Activated B cell treated with CpG ODN at 0.5 μM for 24 hours (primary cell): ENCODE results near the gene AGBL1. TPM values are rescaled to one million over a fixed set of nuclear protein-coding genes. Genes with fewer than 3 reads are reported as not detected.

Experiments used
- ATAC-seq: fragments of 200-7000 bp; cut with Tn5 transposase; one replicate; pipeline ENCODE4 v1.10.0; 2021; ENCODE audit warnings: low read depth, mild to moderate bottlenecking, moderate library complexity
- CTCF ChIA-PET: fragments of 350-600 bp; sonication (Branson Sonifier 250); formaldehyde crosslinking; loops from one replicate; lab custom pipeline; 2021; ENCODE audit warnings: antibody characterized with exemption; lab: Charles Lee
- POLR2A ChIA-PET: fragments of 350-600 bp; sonication (Branson Sonifier 250); formaldehyde crosslinking; loops from one replicate; lab custom pipeline; 2021; ENCODE audit warnings: antibody characterized with exemption; lab: Charles Lee
- DNase-seq: peaks from one replicate; pipeline ENCODE4 v3.0.0; 2022
- H3K27ac Mint-ChIP-seq: one replicate; pipeline ENCODE4 v1.8.0; 2020; ENCODE audit warnings: mixed read lengths
- H3K27me3 Mint-ChIP-seq: one replicate; pipeline ENCODE4 v1.8.0; 2021; ENCODE audit warnings: mixed read lengths
- H3K36me3 Mint-ChIP-seq: one replicate; pipeline ENCODE4 v1.8.0; 2021; ENCODE audit warnings: low read depth, mixed read lengths
- H3K4me1 Mint-ChIP-seq: one replicate; pipeline ENCODE4 v1.8.0; 2021; ENCODE audit warnings: mixed read lengths
- H3K4me3 Mint-ChIP-seq: one replicate; pipeline ENCODE4 v1.8.0; 2020; ENCODE audit warnings: mild to moderate bottlenecking, mixed read lengths
- H3K9me3 Mint-ChIP-seq: one replicate; pipeline ENCODE4 v1.8.0; 2020; ENCODE audit warnings: mixed read lengths
- intact Hi-C: fragments of 100-400 bp; cut with micrococcal nuclease; formaldehyde crosslinking; loops from one replicate; pipeline ENCODE4 v1.15.1; 2024
- total RNA-seq: library from RNA; stranded (reverse); gene quantifications from 2 replicates; pipeline ENCODE4 v1.2.3, GENCODE V29; 2022
- TF ChIP-seq, protein P1 (sequence below): fragments of 200-600 bp; IDR thresholded peaks from one replicate; pipeline ENCODE4 v1.8.0; 2022; ENCODE audit warnings: antibody characterized with exemption, mild to moderate bottlenecking

Gene AGBL1
- total RNA-seq, 1 donor from 2014 or later, result not detected

DNA sequence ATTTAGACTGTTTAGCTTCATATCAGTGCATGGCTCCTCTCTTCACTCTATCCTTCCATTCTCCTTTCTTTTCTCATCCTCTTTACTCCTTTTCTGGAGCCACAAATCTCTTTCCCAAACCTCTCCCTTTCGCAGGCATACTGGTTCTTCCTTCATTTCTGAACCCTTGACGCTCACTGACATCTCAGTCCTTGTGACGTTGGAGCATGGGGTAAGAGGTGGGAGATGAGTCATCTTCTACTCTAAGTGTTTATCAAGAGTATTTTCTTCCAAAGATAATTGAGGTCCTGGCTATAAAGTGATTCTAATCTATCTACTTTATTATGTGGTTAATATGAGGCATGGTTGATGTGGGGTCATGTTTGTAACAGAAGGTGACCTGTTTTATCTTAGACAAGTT, 414.2 kb downstream of the AGBL1 start:
- ChIA-PET CTCF (no interaction called here), POLR2A (no interaction called here)
- no peaks in the 10 kb centered on the region for H3K4me1 Mint-ChIP-seq
- intact Hi-C loops, result no loop called here
- no peak overlapping the region for H3K4me3 Mint-ChIP-seq
- H3K36me3 Mint-ChIP-seq, result no peaks in the 10 kb centered on the region
- no peak for DNase-seq
- no peak overlapping the region for H3K27ac Mint-ChIP-seq
- TF ChIP-seq, protein P1, sequence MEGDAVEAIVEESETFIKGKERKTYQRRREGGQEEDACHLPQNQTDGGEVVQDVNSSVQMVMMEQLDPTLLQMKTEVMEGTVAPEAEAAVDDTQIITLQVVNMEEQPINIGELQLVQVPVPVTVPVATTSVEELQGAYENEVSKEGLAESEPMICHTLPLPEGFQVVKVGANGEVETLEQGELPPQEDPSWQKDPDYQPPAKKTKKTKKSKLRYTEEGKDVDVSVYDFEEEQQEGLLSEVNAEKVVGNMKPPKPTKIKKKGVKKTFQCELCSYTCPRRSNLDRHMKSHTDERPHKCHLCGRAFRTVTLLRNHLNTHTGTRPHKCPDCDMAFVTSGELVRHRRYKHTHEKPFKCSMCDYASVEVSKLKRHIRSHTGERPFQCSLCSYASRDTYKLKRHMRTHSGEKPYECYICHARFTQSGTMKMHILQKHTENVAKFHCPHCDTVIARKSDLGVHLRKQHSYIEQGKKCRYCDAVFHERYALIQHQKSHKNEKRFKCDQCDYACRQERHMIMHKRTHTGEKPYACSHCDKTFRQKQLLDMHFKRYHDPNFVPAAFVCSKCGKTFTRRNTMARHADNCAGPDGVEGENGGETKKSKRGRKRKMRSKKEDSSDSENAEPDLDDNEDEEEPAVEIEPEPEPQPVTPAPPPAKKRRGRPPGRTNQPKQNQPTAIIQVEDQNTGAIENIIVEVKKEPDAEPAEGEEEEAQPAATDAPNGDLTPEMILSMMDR, result no peak
- H3K27me3 Mint-ChIP-seq, result no peaks in the 10 kb centered on the region
- no peak for ATAC-seq
- H3K9me3 Mint-ChIP-seq, result peaks cover 7% of the 10 kb centered on the region

DNA sequence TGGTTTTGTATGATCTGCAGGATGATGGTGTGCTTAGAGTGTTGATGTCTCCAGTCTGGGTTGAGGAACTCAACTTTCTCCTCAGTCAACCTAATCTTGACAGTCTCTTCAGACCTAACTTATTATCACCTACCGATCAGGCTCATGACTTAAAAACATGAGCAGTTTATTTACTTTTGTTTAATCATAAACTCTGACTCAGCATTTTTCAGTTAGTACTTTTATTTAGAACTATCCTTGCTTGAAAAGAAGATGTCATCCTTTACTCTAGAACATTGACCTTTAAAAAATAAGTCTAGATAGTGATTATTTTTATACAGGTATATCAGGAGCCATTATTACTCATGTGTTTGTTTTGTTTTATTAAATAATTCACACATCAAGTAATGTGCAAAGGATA, 414.8 kb downstream of the AGBL1 start:
- Mint-ChIP-seq H3K36me3 (no peaks in the 10 kb centered on the region), H3K4me3 (no peak overlapping the region), H3K27ac (no peak overlapping the region), H3K9me3 (peaks cover 7% of the 10 kb centered on the region), H3K4me1 (no peaks in the 10 kb centered on the region), H3K27me3 (no peaks in the 10 kb centered on the region)
- TF ChIP-seq, protein P1, result no peak
- DNase-seq (no peak), ATAC-seq (no peak)
- POLR2A ChIA-PET, result no interaction called here
- CTCF ChIA-PET, result no interaction called here
- intact Hi-C loops, result no loop called here

DNA sequence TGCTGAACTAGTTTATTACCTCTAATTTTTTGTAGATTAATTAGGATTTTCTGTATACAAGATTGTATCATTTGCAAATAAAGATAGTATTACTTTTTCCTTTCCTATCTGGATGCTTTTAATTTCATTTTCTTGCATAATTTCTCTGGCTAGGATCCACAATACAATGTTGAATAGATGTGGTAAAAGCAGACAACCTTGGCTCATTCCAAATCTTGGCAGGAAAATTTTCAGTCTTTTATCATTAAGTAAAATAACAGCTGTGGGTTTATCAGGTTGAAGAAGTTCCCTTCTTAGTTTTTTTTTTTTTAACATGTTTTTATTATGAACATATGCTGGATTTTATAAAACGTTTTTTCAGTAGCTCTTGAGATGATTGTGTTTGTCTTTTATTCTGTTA, 422.6 kb downstream of the AGBL1 start:
- ATAC-seq, result no peak
- intact Hi-C loops, result no loop called here
- H3K4me3 Mint-ChIP-seq, result no peak overlapping the region
- POLR2A ChIA-PET, result no interaction called here
- no peaks in the 10 kb centered on the region for H3K27me3 Mint-ChIP-seq
- CTCF ChIA-PET, result no interaction called here
- H3K36me3 Mint-ChIP-seq, result no peaks in the 10 kb centered on the region
- DNase-seq, result no peak
- no peak overlapping the region for H3K27ac Mint-ChIP-seq
- TF ChIP-seq, protein P1, result no peak
- H3K9me3 Mint-ChIP-seq, result peaks cover 7% of the 10 kb centered on the region
- no peaks in the 10 kb centered on the region for H3K4me1 Mint-ChIP-seq

DNA sequence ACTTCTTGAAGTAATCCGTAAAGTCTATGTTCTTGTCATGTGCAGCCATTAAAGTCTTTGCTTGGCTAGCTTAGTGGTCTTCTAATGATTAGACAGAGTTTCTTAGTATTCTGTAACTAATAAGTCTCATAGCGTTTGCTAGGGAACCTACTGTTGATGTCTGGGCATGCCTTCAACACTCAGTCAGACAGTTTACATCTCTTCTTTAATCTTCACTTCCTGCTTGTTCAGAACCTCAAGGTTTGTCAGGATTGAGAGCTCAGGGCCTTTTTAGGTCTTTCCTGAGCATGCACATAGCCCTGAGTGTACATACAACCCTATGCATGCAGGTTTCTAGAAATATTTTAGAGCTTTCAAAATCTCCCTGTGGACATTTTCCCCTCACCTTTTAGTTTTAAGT, 426.3 kb downstream of the AGBL1 start:
- no peaks in the 10 kb centered on the region for H3K36me3 Mint-ChIP-seq
- no peak for DNase-seq

DNA sequence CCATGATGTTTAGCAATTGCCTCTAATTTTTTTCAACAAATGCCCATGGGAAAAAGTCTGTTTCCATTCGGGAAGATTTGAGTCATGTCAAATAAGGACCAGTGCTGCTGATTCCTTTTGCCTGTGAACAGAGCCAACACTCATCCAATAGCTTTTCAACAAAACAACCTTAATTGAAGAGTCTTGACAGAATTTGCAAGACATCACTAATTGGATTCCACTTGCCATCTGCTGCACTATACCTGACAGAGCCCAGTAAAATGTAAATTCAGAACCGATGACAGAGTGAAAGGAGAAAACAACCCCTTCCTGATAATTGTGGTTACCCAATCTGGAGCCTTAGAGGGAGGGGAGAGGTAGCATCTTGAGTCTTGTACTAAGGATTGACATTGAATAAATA, 426.7 kb downstream of the AGBL1 start:
- intact Hi-C loops, result no loop called here
- DNase-seq, result no peak
- ATAC-seq, result no peak
- Mint-ChIP-seq H3K4me3 (no peak overlapping the region), H3K36me3 (no peaks in the 10 kb centered on the region), H3K4me1 (no peaks in the 10 kb centered on the region), H3K27me3 (no peaks in the 10 kb centered on the region), H3K27ac (no peak overlapping the region), H3K9me3 (peaks cover 7% of the 10 kb centered on the region)
- ChIA-PET POLR2A (no interaction called here), CTCF (no interaction called here)
- TF ChIP-seq, protein P1, result no peak

More for the DNA sequence above, 426.3 kb downstream of the AGBL1 start:
- TF ChIP-seq, protein P1, result no peak
- POLR2A ChIA-PET, result no interaction called here
- Mint-ChIP-seq H3K27ac (no peak overlapping the region), H3K4me1 (no peaks in the 10 kb centered on the region), H3K9me3 (peaks cover 7% of the 10 kb centered on the region), H3K27me3 (no peaks in the 10 kb centered on the region), H3K4me3 (no peak overlapping the region)
- no peak for ATAC-seq
- intact Hi-C loops, result no loop called here
- CTCF ChIA-PET, result no interaction called here
